ENCODE data around the gene H3-3A.
"Not testable (repeated sequence)": the region's sequence is repeated elsewhere in the genome, so short reads cannot be mapped to it uniquely, and the experiment has no call there.

Gene H3-3A

GRCh38 chr1:226082959-226083301, 20.4 kb downstream of the H3-3A start:
- TF ChIP-seq CTCF (IDR thresholded peaks at IDR 0.05; ENCODE audit: insufficient read depth, low read depth, low read length, missing control alignments): no peak
- DNase-seq (ENCODE audit: low read depth): no peak
- H3K4me3 ChIP-seq (ENCODE audit: low read length): peak overlapping the region; percentile 62

DNA sequence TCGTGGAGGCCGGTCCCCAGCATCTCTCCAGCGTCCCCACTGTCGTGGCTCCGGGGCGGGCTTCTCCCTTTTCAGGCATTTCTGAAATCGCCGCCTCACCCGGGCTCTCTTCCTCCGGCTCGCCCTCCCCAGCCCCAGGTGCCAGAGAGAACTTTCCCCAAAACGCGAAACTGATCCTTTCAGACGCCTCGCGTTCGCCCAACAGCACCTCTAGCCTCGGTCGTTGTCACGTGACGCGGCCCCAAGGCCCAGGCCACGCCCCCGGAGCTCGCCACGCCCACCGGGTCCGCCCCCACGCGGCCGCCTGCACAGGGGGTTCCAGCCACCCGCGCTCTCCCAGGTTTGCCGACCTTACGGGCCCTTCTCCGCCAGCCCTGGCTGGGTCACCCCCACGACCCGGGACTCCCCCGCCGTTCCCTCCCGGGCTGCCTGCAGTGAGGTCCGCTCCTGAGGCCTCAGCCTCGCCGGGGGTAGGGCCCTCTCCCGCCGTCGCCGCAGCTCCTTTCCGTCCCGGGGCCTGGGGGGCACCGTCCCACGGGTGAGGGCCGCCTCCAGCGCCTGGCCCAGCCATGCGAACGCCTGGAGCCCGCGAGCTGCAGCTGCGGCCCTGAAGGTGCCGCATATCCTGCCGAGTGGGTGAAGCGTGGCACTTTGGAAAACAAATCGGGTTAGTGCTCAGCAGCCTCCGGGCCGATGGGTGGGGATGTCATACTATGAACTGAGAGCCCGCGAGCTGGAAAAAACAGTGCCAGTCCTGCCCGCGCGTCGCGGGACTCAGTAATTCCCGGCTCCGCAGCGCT, 21.0 kb downstream of the H3-3A start:
- TF ChIP-seq CTCF (IDR thresholded peaks at IDR 0.05; ENCODE audit: insufficient read depth, low read depth, low read length, missing control alignments): no peak

DNA sequence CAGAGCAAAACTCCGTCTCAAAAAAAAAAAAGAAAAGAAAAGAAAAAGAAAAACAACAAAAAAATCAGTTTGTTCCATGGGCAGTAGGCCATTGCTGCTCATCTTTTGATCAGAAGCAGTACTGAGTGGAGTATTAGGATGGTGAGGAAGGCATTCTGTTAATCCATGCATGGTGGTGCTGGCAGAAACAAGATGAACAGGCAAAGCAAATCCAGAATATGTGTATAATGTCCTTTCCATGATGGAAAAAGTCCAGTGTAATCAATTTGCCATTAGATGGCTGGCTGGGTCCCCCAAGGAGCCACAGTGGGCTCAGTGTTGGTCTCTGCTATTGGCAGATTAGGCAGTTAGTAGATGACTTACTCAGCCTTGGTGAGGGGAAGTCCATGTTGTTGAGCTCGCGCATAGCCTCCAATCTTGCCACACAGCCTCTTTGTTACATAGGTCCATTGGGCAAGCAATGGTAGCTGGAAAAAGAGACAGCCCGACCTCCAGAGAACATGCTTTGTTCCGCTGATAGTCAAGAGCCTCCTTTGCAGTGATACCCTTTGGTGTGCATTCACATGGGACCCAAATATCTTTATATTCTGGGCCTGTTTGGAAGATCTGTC, 23.3 kb downstream of the H3-3A start:
- TF ChIP-seq CTCF (IDR thresholded peaks at IDR 0.05; ENCODE audit: insufficient read depth, low read depth, low read length, missing control alignments): no peak

More for the DNA sequence above, 21.0 kb downstream of the H3-3A start:
- DNase-seq (ENCODE audit: low read depth): peak; percentile 81
- peak overlapping the region; percentile 62 for H3K4me3 ChIP-seq (ENCODE audit: low read length)

GRCh38 chr1:226086776-226087175, 24.3 kb downstream of the H3-3A start:
- no peak overlapping the region for H3K4me3 ChIP-seq (ENCODE audit: low read length)
- no peak for TF ChIP-seq CTCF (IDR thresholded peaks at IDR 0.05; ENCODE audit: insufficient read depth, low read depth, low read length, missing control alignments)
- DNase-seq (ENCODE audit: low read depth): no peak

More for the DNA sequence above, 23.3 kb downstream of the H3-3A start:
- DNase-seq (ENCODE audit: low read depth): no peak
- no peak overlapping the region for H3K4me3 ChIP-seq (ENCODE audit: low read length)

DNA sequence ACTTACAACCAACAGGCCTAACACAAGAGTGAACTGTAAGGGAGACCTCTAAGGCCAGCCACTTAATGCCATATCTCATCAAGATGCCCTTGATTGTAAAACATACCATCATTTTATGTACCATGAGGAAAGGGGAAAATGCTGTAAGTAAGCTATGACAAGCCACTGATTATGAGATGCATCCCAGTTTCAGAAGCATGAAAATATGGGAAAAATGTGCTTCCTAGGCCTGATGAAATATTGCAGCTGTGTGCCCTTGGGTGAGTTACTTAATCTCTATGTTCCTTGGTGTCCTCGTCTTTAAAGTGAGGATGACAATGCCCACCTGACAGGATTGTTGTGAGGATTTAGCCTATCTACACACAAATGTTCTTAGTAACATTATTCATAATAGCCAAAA, 28.9 kb downstream of the H3-3A start:
- DNase-seq (ENCODE audit: low read depth): no peak
- TF ChIP-seq CTCF (IDR thresholded peaks at IDR 0.05; ENCODE audit: insufficient read depth, low read depth, low read length, missing control alignments): no peak
- H3K4me3 ChIP-seq (ENCODE audit: low read length): no peak overlapping the region

DNA sequence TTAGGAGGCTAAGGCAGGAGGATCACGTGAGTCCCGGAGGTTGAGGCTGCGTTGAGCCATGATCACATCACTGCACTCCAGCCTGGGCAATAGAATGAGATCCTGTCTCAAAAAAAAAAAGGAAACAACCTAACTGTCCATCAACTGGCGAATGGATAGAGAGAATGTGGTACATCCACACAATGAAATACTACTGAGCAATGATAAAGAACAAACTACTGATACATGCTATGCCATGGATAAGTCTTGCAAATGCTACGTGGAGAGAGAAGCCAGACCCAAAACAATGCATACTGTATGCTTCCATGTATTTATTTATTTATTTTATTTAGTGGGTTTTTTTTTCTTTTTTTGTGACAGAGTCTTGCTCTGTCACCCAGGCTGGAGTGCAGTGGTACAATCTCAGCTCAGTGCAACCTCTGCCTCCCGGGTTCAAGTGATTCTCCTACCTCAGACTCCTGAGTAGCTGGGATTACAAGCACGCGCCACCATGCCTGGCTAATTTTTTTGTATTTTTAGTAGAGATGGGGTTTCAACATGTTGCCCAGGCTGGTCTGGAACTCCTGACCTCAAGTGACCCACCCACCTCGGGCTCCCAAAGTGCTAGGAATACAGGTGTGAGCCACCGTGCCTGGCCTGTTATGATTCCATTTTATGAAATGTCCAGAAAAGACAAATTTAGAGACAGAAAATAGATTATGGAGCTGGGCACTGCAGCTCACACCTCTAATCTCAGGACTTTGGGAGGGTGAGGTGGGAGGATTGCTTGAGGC, 29.7 kb downstream of the H3-3A start:
- DNase-seq (ENCODE audit: low read depth); H3K4me3 ChIP-seq (ENCODE audit: low read length): not testable (repeated sequence)

GRCh38 chr1:226092965-226093364, 30.4 kb downstream of the H3-3A start:
- no peak for TF ChIP-seq CTCF (IDR thresholded peaks at IDR 0.05; ENCODE audit: insufficient read depth, low read depth, low read length, missing control alignments)
- H3K4me3 ChIP-seq (ENCODE audit: low read length): no peak overlapping the region
- DNase-seq (ENCODE audit: low read depth): peak; percentile 49
